Astrocyte (in vitro differentiated cells and primary cell): ENCODE measurements around the gene HOOK1.

Experiments
- CTCF ChIP-seq: IDR thresholded peaks from 2 replicates; pipeline ENCODE4 v1.5.1; 2011; ENCODE audit warnings: low read depth, mild to moderate bottlenecking, inconsistent platforms, low read length, moderate library complexity; ENCODE audit not compliant: insufficient read depth
- EZH2 ChIP-seq: IDR thresholded peaks from 2 replicates; pipeline ENCODE4 v1.6.1; 2012; ENCODE audit warnings: mild to moderate bottlenecking, low read length, inconsistent platforms; ENCODE audit not compliant: insufficient read depth

- TF ChIP-seq CTCF (no peak), EZH2 (no peak)
These were observed 42.1 kb downstream of the HOOK1 start for GRCh38 chr1:59856725-59857338.
